GM19452 (cell line): Measurements from ENCODE around the gene ZMIZ2.
"Not testable (repeated sequence)": the region's sequence is repeated elsewhere in the genome, so short reads cannot be mapped to it uniquely, and the experiment has no call there.

Experiments used
- ATAC-seq: cut with Tn5 transposase; IDR thresholded peaks from one replicate; pipeline ENCODE4 v1.9.1; 2021; ENCODE audit not compliant: unreplicated experiment

ZMIZ2 gene, protein sequence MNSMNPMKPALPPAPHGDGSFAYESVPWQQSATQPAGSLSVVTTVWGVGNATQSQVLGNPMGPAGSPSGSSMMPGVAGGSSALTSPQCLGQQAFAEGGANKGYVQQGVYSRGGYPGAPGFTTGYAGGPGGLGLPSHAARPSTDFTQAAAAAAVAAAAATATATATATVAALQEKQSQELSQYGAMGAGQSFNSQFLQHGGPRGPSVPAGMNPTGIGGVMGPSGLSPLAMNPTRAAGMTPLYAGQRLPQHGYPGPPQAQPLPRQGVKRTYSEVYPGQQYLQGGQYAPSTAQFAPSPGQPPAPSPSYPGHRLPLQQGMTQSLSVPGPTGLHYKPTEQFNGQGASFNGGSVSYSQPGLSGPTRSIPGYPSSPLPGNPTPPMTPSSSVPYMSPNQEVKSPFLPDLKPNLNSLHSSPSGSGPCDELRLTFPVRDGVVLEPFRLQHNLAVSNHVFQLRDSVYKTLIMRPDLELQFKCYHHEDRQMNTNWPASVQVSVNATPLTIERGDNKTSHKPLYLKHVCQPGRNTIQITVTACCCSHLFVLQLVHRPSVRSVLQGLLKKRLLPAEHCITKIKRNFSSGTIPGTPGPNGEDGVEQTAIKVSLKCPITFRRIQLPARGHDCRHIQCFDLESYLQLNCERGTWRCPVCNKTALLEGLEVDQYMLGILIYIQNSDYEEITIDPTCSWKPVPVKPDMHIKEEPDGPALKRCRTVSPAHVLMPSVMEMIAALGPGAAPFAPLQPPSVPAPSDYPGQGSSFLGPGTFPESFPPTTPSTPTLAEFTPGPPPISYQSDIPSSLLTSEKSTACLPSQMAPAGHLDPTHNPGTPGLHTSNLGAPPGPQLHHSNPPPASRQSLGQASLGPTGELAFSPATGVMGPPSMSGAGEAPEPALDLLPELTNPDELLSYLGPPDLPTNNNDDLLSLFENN

DNA sequence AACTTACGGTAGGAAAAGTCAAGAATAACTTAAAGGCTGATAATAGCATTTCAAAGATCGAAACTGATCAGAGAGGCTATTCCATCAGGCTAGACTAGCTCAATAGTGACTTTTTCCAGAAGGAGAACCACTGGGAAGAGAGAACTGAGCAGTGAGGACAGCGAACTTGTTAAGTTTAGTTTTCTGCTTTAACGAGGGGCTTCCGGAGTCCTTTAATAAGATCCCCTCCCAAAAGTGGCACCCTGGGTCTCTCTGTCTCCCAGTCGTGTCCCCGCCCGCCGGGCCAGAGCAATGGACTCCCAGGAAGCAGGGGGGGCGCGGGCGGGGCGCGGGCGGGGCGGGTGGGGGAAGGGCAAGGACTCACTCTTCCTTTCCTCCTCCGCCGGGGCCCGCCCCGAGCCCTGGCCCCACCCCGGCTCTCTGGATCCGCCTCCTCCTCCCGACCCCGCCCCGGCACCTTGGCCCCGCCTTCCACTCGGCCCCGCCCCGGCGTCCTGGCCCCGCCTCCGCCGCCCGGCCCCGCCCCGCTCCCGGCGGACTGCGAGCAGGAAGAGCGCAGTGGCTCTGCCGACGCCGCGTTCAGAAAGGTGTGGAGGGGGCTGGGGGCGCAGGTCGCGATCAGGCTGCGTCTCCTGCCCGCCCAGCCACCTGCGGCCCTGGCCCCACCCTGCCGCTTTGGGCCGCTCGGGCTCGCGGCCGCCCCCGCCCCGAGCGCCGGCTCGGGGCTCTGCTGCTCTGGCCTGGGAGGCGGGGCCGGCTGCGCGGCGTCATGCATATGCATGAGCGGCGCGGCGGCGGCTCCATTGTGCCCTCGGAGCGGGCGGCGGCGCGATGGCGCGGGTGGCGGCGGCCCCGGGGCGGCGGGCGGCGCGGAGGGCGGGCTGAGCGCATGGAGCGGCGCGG is at the start of gene ZMIZ2:
ZMIZ2 (plus strand) TSS at position 803 of the 903 bp plus-strand sequence. CDS start 7,403 bp downstream, outside the sequence.
- ATAC-seq = peak; percentile 76

DNA sequence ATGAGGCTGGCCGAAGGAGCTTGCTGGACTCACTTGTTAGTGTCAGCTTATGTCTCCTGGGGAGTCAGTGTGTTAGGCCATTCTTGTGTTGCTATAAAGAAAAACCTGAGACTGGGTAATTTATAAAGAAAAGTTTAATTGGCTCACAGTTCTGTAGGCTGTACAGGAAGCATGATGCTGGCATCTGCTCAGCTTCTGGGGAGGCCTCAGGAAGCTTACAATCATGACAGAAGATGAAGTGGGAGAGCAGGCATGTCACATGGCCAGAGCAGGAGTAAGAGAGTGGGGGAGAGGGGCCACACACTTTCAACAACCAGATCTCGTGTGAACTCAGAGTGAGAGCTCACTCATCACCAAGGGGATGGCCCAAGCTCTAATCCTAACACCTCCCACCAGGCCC is 49.0 kb upstream of the ZMIZ2 start:
- not testable (repeated sequence) for ATAC-seq

DNA sequence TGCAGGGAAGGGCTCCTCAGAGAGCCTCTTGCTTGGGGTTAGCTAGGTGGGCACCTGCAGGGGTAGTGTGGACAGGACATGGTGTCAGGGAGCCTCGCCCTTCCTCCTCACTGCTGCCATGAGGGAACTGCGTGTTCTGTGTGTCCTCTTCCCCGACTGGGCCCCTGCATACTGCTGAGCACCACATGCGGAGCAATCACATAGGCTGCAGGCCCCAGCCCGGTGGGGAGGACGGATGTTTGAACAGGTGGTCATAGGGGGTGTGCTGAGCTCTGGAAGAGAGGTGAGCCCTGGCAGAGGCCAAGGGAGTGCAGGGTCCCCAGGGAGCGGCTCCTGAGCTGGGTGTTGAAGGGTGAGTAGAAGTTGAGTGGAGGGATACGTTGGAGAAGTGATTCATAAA is 48.3 kb upstream of the ZMIZ2 start:
- no peak for ATAC-seq

DNA sequence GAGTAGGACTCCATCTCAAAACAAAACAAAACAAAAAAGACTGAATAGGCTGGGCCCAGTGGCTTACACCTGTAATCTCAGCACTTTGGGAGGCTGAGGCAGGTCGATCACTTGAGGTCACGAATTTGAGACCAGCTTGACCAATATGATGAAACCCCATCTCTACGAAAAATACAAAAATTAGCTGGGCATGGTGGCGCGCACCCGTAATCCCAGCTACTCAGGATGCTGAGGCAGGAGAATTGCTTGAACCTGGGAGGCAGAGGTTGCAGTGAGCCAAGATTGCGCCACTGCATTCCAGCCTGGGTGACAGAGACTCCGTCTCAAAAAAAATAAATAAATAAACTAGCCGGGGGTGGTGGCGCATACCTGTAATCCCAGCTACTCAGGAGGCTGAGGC is 45.3 kb upstream of the ZMIZ2 start:
- ATAC-seq = not testable (repeated sequence)

DNA sequence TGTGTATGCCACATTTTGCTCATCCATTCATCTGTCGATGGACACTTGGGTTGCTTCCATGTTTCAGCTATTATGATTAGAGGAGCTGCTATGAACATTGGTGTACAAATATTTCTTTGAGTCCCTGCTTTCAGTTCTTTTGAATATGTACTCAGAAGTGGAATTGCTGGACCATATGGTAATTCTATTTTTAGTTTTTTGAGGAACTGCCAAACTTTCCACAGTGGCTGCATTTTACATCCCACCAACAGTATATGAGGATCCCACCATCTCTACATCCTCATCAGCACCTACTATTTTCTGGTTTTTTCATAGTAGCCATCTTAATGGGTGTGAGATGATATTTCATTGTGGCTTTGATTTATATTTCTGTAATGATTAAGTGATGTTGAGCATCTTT is 44.7 kb upstream of the ZMIZ2 start:
- no peak for ATAC-seq

DNA sequence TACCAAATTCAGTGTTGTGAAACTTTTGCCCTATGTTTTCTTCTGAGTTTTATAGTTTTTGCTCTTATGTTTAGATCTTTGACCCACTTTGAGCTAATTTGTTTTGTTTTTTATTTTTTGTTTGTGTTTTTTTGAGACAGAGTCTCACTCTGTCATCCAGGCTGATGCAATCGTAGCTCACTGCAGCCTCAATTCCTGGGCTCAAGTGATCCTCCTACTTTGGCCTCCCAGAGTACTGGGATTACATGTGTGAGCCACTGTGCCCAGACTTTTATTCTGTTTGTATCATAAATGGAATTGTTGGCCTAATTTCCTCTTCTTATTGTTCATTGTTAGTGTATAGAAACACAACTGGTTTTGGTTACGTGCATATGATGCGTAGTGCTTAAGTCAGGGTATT is 43.2 kb upstream of the ZMIZ2 start:
- no peak for ATAC-seq

DNA sequence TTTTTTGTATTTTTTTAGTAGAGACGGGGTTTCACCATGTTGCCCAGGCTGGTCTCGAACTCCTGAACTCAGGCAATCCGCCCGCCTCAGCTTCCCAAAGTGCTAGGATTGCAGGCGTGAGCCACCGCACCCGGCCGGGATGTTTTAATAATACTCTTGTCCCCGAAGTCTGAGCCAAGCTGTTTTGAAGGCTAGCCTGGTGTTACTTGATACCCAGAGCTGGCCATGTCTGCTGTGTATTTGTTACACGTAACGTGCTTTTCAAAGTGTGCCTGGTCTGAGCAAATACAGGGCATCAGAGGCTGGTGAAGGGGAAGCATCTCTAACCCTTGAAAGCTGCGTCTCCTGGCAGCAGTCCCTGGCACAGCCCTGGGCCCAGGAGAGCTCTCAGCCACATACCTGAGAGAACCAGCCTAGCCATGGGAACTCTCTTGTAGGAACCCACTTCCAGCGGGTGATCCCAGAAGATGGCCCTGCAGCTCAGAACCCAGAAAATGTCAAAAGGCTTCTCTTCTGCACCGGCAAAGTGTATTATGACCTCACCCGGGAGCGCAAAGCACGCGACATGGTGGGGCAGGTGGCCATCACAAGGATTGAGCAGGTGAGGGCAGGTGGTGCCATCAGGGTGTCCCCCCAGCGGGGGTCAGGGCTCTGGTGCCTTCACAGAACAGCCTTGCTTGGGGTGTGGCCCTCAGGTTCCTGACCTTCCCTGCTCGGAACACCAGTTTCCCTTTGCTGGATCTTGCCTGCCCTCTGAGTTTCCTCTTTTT is 41.7 kb upstream of the ZMIZ2 start:
- ATAC-seq = no peak

DNA sequence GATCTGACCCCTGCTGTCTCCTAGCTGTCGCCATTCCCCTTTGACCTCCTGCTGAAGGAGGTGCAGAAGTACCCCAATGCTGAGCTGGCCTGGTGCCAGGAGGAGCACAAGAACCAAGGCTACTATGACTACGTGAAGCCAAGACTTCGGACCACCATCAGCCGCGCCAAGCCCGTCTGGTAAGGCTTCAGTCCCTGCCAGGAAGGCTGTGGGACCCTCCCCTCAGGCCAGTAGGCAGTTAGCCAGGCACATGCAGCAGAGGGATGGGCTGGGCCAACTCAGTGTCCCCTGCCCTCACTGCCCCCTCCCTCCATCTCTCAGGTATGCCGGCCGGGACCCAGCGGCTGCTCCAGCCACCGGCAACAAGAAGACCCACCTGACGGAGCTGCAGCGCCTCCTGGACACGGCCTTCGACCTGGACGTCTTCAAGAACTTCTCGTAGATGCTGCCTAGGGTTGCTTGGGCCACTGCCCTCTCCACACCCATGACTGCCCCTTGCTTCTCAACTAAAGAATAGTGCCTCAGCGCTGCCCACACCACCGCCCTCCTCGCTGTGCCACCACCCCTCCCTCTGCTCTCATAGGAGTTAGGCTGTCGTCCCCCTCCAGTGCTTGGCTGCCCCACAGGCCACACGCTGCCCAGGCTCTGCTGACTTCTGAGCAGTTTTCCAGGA is 41.0 kb upstream of the ZMIZ2 start:
- no peak for ATAC-seq

DNA sequence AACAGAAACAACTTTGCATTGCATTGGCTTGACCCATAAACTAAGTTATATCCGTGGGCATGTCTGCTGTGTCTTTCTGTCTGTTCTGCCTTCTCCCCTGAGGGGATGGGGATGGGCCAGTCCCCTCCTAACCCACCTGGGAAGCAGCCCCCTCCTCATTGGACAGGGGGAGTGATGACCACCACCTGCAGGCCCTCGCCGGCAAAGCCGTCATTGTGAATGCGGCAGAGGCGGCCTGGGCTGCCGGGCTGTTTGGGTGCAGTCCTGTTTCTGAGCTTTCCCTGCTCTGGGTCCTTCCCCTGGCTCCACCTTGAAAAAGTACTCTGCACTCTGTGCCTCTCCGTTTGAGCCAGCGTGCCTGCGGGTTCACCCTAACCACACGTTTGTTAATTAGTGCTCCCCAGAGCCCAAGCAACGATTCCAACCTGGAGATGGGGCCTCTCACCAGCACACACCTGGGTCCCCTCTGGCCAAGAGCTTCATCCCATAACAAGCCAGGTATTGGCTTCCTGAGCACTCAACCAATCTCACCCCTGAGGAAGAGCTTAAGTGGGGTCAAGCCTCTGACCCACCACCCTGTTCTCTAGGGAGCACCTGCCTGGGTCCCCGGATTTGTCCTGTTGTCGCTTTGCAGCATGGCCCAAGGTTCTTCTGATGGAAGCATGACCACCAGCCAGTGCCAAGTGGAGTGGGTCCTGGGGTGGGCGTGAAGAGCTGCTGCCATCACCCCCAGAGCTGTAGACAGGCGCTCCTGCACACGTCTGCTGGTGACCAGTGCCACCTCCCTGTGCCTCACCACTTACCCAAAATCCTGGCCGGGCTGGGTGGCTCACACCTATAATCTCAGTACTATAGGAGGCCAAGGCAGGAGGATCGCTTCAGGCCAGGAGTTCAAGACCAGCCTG is 39.4 kb upstream of the ZMIZ2 start:
- no peak for ATAC-seq

DNA sequence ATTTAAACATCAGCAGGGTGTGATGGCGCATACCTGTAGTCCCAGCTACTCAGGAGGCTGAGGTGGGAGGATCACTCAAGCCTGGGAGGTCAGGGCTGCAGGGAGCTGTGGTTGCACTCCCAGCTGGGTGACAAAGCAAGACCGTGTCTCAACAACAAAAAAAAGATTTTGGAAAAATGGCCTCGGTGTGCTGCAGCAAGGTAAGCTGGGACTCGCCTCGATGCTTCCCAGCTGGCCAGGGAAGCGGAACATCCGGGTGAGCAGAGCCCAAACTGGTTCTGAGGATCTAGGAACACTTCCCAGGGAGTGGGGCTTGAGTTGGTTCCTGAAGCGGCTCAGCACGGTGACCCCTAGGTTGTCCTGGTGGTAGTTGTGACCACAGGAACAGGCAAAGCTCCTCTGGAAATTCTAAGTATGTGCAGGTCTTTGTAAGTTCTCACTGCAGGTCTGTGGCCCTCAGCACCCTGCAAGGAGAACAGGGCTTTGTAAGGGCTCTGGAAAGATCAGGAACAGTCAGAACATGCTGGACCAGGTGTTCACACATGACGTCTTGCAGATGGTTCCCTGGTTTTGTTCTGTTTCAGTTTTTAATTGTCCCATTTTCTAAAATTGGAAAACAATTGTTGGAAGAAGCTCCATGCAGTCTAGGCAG is 38.6 kb upstream of the ZMIZ2 start:
- ATAC-seq = no peak

DNA sequence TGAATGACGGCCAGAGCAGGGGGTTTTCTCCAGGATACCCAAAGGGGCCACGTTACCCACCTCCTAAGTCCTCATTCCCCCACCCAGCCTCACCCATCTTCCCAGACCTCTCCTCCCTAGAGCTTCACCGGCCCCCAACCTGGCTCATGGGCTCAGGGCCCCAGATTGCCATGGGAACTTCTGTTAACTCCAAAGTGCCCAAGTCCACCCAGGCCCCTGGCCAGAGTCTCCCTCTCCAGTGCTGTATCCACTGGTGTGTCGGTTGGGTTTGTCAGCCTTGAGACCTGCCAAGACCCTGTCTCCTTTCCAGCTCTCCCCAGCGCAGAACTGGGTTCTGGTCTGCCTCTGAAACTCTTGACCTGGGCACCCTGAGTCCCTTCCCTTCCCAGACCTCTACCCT is 37.1 kb upstream of the ZMIZ2 start:
- no peak for ATAC-seq

DNA sequence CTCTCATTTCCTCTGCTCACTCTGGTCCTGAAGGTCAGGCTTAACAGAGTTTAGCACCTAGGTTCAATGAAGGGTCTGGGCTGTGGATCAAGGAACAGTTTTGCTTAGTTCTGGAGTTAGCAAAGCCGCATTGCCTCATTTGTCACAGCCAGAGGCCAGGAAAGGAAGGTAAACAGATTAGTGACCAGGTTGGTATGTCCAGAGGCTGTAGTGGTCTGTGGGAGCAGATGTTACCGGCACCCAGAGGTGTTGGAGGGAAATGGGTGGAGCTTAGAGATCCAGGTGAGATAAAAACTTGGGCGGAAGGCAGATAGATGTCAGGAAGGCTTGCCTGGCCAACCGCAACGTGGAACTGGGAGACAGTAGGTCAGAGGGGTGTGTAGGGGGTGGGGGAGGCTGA is 36.6 kb upstream of the ZMIZ2 start:
- no peak for ATAC-seq

DNA sequence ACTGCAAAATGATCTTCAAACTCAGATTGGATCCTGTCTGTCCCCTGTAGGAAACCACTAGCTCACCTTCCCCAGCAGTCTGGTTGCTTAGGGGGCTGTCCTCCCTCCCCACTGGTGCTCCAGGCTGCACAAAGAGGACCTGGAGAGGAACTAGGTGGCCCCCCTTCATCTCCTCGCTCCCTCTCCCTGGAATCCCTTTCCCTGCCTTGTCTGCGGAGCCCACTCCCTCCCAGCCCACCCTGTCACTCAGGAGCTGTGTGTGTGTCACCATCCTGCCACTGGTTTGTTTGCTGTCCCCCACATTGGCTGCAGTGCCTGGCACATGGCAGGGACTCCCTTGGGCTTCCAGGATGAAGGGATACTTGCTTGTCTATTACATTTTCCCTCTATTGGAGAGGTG is 35.5 kb upstream of the ZMIZ2 start:
- ATAC-seq = no peak

DNA sequence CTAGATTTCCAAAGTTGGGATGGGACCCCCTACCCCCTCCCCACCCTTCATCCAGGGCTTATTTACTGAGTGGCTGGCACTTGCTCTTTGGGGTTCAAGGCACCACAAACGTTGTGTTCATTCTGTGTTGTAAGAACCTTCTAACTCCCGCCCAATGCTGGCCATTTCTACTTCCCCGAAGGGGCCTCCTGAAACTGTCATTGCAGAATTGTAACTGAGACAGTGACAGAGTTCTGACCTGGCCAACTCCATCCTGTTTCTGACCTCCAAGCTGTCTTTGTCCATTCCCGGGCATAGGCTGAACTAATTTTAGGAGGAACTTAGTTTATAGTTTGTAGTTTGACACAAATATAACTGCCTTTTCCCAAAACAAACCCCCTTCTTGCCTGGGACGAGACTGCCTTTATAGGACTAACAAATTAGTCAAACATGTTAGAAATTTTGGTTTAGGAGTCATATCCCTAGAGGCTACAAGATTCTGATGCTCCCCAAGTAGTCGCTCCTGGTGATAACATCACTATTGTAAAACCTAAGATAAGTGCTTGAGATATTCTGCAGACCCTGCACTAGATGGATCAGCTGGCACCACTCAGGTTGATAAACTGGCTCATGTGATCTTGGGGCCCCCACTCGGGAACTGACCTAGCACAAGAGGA is 34.8 kb upstream of the ZMIZ2 start:
- no peak for ATAC-seq

DNA sequence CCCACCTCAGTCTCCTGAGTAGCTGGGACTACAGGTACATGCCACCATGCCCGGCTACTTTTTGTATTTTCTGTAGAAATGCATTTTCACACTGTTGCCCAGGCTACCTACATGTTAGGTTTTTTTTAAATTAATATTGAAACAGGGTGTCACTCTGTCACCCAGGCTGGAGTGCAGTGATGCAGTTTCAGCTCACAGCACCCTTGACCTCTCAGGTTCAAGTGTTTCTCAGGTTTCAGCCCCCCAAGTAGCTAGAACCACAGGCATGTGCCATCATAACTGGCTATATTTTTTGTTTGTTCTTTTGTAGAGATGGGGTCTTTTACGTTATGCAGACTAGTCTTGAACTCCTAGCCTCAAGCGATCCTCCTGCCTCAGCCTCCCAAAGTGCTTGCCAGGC is 32.4 kb upstream of the ZMIZ2 start:
- no peak for ATAC-seq

DNA sequence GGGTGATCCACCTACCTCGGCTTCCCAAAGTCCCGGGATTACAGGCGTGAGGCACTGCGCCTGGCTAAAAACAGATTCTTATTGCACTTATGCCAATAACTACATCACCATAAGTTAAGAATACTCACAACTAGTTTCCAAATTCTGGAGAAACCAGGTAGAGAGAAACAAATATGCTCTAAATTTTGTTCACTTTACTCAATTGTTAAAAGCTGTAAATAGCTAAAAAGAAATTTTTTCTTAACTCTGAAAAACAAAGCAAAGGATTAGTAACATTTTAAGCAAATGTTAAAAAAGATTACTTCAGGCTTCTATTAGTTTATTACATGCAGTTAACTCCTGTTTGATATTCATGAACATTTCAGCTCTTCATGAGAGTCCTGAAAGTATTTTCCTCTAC is 28.3 kb upstream of the ZMIZ2 start:
- no peak for ATAC-seq

DNA sequence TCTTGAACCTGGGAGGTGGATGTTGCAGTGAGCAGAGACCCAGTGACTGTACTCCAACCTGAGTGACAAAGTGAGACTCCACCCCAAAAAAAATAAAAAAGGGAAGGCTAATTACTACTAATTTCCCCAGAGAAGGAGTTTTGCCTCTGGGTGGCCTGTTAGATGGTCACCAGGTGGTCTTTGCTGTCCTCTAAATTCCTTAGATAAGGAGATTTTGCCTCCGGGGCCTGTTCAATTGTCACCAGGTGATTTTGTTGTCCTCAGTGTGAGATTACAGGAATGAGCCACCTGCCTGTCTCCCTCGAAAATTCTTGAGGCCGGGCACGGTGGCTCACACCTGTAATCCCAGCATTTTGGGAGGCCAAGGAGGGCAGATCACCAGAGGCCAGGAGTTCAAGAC is 24.4 kb upstream of the ZMIZ2 start:
- ATAC-seq = no peak

DNA sequence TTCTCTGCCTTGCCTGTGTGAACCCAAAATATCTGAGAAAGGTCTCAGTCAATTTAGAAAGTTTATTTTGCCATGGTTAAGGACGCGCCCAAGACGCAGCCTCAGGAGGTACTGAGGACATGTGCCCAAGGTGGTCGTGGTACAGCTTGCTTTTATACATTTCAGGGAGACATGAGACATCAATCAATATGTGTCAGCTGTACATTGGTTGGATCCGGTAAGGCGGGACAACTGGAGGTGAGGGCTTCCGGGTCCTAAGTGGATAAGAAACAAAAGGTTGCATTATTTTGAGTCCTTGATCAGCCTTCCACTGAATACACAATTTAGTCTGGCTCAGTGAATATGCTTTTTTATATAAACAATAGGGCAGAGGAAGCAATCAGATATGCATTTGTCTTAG is 22.4 kb upstream of the ZMIZ2 start:
- ATAC-seq = not testable (repeated sequence)
